CD4-positive, alpha-beta T cell treated with Interleukin-6 at 100 ng/mL for 8 hours (primary cell): Measurements from ENCODE around the gene ROR1.

Source experiments
- DNase-seq: peaks from one replicate; pipeline ENCODE4 v3.0.0-alpha.2; 2020; ENCODE audit warnings: mixed read lengths, low spot score

The ROR1 gene

DNA sequence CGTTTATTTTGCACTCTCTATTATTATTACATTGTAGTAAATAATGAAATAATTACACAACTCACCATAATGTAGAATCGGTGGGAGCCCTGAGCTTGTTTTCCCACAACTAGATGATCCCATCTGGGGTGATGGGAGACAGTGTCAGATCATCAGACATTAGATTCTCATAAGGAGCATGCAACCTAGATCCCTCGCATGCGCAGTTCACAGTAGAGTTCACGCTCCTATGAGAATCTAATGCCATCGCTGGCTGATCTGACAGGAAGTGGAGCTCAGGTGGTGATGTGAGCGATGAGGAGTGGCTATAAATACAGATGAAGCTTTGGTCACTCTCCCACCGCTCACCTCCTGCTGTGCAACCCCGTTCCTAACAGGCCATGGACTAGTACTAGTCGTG is 112.1 kb downstream of the ROR1 start:
- DNase-seq, result no peak

DNA sequence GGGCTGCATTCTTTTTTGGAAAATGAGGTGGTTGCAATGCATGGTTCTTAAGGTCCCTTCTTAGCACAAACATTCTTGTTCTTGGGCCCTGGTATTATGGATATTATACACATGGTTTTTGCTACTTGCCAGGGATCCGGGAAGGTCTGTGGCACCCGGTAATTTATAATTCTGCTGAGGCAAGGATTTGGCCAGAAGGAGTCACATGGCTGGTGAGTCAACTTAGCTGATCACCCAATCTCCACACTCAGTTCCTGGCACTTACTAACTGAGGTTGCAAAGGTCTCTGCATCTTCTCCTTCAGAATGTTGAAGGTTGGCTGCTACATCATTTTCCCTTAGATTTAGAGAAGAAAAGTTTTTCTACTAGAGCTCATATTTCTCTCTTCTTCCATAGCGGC is 112.5 kb downstream of the ROR1 start:
- no peak for DNase-seq

- no peak for DNase-seq
These were observed 114.0 kb downstream of the ROR1 start for GRCh38 chr1:63887809-63888208.

DNA sequence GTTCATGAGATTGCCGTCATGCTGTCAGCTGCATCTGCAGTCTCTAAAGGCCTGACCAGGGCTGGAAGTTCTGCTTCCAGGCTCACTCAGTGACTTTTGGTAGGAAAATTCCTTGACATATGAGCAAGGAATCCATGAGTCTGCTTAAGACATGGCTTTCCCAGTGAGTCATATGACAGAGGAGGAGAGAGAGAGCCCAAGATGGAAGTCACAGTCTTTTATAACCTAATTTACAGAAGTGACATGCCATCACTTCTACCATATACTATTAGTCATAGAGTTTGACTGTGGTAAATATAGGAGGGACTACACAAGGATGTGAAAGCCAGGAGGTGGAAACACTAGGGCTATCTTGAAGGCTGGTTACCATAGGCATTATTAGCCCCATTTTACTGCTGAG is 115.2 kb downstream of the ROR1 start:
- DNase-seq, result no peak

DNA sequence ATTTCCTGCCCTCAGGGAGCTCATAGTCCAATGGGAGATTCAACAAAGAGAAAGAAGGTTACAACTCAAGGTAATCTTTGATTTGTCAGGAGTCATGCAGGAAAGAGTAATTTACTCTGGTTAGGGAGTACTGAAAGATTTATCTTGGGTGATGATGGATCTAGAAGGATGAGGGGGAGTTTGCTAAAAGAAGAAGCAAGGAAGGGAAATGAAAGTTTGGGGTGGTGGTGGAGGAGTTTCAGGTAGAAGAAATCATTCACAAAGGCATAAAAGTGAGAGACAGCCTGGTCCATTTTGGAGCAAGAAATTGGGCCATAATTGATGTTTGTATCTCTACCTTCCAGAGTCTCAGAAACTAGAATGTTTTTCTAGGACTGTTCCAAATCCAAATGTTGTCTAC is 116.7 kb downstream of the ROR1 start:
- no peak for DNase-seq

DNA sequence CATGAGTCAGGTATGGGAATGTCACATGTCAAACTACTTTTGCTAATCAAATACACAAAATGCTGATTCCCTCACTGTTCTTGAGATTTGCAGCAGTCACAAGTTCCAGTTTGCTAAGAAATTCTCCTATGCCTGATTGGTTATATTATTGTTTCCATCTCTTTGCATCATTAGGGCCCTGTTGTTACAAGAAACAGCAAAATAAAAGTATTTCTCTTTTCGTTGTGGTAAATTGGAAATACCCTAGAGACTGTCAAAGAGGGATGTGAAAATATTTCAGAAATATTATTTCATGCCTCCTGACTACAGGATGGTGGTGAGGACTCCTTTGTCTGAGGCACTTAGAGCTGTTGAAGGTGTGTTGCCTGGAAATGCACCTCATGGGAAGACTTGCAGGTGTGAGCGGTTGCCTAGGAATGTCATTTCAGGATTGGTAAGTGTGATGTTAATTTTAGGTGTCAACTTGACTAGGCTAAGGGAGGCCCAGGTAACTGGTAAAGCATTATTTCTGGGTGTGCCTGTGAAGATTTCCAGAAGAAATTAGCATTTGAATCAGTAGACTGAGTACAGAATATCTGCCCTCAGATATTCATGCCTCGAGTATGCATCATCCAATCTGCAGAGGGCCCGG is 117.4 kb downstream of the ROR1 start:
- DNase-seq, result no peak

DNA sequence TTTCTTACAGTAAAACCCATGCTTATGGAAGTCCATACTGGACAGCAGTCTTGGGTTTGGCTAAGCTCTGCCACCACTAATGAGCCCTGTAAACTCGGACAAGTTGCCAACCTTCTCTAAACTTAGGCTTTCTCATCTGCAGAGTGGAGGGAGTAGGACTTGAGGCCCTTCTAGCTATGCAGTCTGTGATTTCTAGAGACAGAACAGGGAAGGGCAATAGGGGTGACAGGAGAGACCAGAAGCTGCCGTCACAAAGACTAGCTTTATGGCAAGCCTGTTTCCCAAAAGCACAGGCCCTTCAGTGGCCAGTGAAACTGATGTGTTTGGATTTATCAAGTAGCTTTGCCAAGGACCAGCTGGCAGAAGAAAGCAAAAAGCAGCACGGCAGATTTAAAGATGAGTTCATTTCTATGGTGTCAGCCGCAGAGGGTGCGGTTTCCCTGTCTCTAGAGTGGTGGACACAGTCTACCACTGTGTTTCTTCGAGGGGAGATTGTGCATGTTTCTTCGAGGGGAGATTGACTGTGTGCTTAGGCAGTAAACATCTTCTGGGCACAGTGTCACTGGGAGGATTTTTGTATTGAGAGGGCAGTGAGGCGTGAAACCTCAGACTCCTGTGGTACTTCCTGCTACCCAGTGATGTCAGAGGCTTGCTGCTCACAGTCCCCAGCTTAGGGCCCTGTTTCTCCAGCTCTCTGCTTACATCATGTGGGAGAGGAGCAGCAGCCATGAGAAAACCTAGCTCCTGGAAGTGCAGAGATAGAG is 119.0 kb downstream of the ROR1 start:
- no peak for DNase-seq

DNA sequence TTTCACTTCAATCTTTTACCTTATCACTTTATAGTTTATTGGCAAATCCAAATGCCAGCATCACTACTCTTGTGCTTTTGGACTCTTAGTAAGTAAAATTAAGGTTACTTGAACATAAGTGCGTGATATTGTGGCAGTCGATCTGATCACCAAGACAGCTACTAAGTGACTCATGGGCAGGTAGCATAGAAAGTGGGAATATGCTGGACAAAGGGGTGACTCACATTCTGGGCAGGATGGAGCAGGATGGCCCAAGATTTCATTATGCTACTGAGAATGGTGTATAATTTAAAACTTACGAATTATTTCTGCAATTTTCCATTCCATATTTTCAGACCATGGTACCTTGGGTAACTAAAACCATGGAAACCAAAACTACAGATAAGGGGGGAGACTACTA is 120.2 kb downstream of the ROR1 start:
- no peak for DNase-seq

- no peak for DNase-seq
These were observed 120.9 kb downstream of the ROR1 start for GRCh38 chr1:63894627-63895265.

GRCh38 chr1:63896755-63897154 is 122.9 kb downstream of the ROR1 start:
- DNase-seq, result no peak

DNA sequence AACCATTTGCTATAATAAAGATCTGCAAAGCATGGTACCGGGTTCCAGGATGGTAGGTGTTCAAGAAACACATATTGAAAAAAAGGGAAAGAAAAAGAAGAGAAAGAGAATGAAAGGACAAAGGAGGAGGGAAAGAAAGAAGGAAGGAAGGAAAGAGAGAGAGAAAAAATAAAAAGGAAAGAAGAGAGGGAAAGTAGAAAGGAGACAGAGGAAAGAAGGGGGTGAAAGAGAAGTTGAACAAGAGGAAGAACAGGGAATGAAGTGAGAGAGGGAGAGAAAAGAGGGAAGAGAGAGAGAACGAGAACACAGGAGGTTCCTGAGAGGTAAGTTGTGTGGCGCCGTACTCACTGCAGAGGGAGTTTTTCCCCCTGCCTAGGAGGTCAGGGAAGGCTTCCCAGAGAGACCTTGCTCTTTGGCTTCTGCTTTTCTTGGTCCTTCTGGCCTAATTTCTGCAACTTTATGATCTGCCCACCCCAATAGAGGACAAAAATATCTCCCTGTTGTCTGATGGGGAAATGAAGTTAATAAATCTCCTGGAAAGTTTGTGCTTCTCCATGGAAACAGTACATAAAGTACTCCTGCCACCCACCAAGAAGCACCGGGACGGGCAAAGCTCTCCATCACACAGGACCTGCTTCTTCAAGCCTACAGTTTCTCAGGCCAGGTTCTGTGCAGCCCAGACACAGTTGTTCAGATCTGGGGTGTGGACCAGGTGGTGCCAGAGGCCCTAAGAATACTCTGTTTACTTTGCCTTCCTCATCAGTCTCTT is 124.8 kb downstream of the ROR1 start:
- no peak for DNase-seq

DNA sequence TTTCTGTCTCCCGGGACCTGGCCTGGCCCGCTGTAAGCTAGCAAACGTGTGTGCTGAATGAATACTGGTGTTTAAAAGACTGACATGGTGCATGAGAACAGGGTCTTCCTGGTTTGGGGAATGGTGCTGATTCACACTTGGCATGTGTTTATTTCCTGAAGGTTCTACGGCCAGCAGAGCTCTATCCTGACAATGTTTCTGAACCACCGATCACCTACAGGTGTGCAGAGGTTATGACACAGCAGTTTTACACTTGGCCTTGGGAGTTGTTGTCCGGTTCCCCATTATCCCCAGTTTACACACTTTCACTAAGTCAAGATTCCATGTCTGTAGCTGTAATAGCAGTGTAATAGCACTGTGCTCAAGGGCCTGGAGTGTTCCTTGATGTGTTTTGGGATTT is 127.3 kb downstream of the ROR1 start:
- no peak for DNase-seq

DNA sequence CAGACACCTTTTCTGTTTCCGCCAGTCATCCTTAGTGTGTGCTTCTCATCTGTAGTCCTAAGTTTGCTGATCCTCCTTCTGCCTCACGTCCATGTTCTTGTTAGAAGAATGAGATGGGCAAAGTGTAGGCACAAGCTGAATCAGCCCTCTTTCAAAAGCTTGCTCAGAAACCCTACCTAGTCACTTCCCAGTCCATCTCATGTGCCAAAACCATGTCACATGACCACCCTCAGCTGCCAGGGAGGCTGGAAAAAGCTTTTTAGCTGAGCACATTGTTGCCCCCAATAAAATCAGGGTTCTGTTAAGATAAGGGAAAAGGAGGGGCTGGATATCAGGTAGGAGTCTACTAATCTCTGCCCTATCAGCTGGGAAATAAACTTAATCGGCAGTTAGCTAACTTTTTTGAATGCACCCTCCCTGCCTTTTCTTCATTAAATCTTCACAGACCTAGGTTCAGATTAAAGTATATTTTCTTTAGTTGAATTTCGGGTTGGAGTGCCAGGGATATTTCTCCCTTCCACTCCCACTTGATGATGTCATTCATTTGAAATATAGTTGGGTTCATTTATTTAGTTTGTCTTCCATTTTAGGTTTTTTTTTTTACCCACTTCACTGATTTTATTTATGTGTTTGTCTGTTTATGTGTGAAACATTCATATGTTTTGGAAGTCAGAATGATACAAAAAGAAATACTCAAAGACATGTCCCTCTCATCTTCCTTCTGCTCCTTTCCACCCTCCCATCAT is 129.2 kb downstream of the ROR1 start:
- DNase-seq, result no peak

- no peak for DNase-seq
These were observed 130.3 kb downstream of the ROR1 start for GRCh38 chr1:63903947-63904610.

- DNase-seq, result no peak
These were observed 131.0 kb downstream of the ROR1 start for GRCh38 chr1:63904826-63905225.

DNA sequence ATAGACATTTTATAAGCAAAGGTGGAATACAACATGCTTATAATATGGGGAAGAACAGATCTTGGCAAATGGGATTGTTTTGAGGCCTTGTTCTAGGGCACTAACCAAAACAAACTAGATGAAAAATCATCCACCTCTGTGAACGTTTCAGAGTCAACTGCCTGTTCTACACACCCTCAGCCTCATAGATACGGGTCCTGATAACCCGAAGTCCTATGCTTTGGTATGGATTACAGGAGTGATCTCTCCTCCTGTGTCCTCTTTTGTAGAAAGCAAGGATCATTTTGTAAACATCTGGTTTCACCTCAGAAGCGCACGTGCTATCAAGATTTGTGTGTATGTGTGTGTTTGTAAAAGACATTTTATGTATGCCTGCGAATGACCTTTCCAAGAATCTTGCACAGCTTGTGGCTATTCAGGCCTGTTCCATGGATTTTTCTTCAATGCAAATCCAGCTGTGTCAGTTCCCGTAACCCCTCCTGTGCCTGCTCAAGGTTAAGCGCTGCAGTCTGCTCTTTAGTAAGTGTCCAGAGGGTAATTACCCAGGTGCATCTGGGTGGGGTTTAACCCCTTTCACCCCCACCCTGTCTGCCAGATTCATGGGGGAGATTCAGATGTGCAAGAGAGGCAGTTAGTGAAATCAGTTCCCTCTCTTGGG is 132.4 kb downstream of the ROR1 start:
- DNase-seq, result no peak

- no peak for DNase-seq
These were observed 133.2 kb downstream of the ROR1 start for GRCh38 chr1:63907051-63907450.

DNA sequence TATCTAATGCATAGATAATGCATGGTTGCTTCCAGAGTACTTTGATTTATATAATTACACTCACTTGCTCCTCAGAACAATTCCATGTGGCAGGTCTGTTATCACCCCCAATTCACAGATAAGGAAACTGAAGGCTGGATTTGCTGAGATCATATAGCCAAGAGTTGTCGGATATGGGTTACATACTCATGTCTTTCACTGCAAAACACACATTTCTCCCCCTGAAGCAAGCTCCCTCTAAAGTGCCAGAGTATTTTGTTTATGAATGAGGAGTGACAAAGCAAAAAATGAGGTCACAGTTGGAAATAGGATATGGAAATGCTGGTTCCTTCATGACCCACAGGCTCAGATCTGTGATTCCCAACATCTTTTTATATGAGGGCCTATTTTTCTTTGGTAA is 134.2 kb downstream of the ROR1 start:
- DNase-seq, result no peak

DNA sequence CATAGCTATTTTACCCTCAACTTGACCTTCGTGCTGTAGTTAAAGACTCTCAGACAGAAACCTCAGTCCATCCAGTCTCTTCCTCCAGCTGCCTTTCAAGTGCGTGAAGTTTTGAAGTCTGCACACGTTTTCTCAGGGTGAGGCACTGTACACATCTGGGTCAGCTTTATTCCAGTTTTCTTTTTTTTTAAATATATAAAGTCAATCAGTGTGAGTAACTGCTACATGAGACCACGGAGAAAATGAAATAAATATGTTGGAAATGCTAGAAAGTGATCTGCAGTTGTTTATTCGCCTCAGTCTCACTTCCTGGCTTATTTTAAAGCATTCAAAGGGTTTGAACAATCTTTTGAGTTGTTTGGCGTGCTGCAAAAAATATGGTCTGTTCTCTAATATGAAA is 135.7 kb downstream of the ROR1 start:
- DNase-seq, result no peak

DNA sequence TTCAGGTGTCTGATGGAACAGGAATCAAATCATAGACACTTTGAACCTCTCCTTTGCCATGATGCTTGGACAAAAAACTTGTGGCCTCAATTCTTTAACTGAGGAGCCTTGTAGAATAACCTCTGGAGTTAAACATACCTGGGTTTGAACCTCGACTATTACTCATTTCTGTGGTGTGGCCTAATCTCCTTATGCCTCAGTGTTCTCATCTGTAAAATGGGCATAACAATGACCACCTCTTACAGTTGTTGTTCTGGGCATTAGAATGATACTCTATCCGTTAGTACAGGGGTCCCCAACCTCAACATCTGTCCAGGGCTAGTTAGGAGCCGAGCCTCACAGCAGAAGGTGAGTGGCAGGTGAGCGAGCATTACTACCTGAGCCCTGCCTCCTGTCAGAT is 137.2 kb downstream of the ROR1 start:
- DNase-seq, result no peak

DNA sequence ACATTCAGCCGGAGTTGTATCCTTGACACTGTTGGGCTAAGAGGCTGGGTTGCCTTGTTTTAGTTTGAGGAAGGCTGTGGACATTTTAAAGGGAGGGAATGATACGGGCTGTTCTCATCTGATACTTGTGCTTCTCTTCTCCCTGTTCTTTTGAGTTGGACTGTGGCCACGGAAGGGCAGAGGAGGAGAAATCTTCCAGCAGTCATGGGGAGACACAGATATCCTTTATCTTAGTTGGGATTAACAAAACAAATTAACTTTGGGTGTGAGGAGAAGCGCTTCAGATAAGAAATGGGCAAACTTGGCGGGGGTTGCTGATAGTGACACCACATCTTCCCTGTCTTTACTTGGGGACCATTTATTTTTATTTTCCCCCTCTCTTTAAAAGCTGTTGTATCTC is 138.8 kb downstream of the ROR1 start:
- no peak for DNase-seq
